Subcutaneous adipose tissue (tissue), 4 donors: ENCODE data around the gene TMEM60. TPM values are rescaled to one million over a fixed set of nuclear protein-coding genes. Genes with fewer than 3 reads are reported as not detected.

ENCODE experiments used
- CTCF ChIP-seq: fragments of 450-650 bp; IDR thresholded peaks from one replicate; pipeline ENCODE4 v1.5.1; 2016; ENCODE audit warnings: low read depth, mild to moderate bottlenecking, control low read depth, antibody characterized with exemption, moderate library complexity
- total RNA-seq, 4 donors: library from RNA; depleted of rRNA; stranded (reverse); fragments of >200 nt; gene quantifications; one replicate each; pipeline ENCODE4 v1.1.0, GENCODE V29; 2016

The TMEM60 gene
- total RNA-seq, 4 donors from 2014 or later: 7.7 to 24.4 (median 20.7) TPM

- TF ChIP-seq CTCF: no peak
These were observed 27.9 kb downstream of the TMEM60 start for GRCh38 chr7:77770316-77770715.

GRCh38 chr7:77766801-77767605 lies 31.2 kb downstream of the TMEM60 start:
- no peak for TF ChIP-seq CTCF

- no peak for TF ChIP-seq CTCF
These were observed 32.1 kb downstream of the TMEM60 start for GRCh38 chr7:77765906-77766800.

- no peak for TF ChIP-seq CTCF
These were observed 32.8 kb downstream of the TMEM60 start for GRCh38 chr7:77765481-77765880.

GRCh38 chr7:77760809-77761453 lies 37.3 kb downstream of the TMEM60 start:
- no peak for TF ChIP-seq CTCF

GRCh38 chr7:77759294-77759889 lies 38.8 kb downstream of the TMEM60 start:
- no peak for TF ChIP-seq CTCF

GRCh38 chr7:77757589-77757988 lies 40.6 kb downstream of the TMEM60 start:
- TF ChIP-seq CTCF: no peak
